Body of pancreas (tissue), 4 donors: ENCODE measurements around the gene NCAM1. TPM values are rescaled to one million over a fixed set of nuclear protein-coding genes. Genes with fewer than 3 reads are reported as not detected.

Experiments used
- ATAC-seq: fragments of 150-250 bp; one replicate; pipeline ENCODE4 v1.9.1; 2016
- DNase-seq, 4 donors: peaks; one replicate each; pipeline ENCODE4 v3.0.0-alpha.2; 2019
- H3K27ac ChIP-seq, 4 donors: fragments of 200-600 bp; sonication (generic); 1 replicate in 3 of 4; 2 replicates in 1 of 4; pipeline versions ENCODE4 v1.5.1 to v1.6.1; 2016 to 2019; ENCODE audit warnings: mild to moderate bottlenecking in 1 of 4, mixed read lengths in 1 of 4, moderate library complexity in 1 of 4
- H3K27me3 ChIP-seq, 2 donors: fragments of 200-600 bp; sonication (generic); one replicate each; pipeline ENCODE4 v1.6.0; 2016; ENCODE audit warnings: mild to moderate bottlenecking in 1 of 2
- H3K36me3 ChIP-seq, 2 donors: fragments of 200-600 bp; sonication (generic); replicated peaks in 1 of 2; 2 replicates each; pipeline ENCODE4 v1.5.1; 2016; ENCODE audit warnings: low read depth in 2 of 2; ENCODE audit not compliant: insufficient read depth in 1 of 2
- H3K4me1 ChIP-seq: fragments of 200-600 bp; sonication (generic); one replicate; pipeline ENCODE4 v1.6.0; 2016
- H3K4me3 ChIP-seq, 2 donors: fragments of 200-600 bp; sonication (generic); 1 replicate in 1 of 2; 2 replicates in 1 of 2; pipeline ENCODE4 v1.5.1; 2016 to 2019
- H3K9me3 ChIP-seq, 3 donors: fragments of 200-600 bp; sonication (generic); 1 replicate in 2 of 3; 2 replicates in 1 of 3; pipeline ENCODE4 v1.5.1; 2016
- CTCF ChIP-seq, 7 experiments: fragments of 450-650 bp in 4 of 7; fragments of 200-600 bp in 3 of 7; sonication (generic) in 3 of 7; IDR thresholded peaks; one replicate each; pipeline ENCODE4 v1.5.1; 2016 to 2019; ENCODE audit warnings: antibody characterized with exemption in 7 of 7
- POLR2A ChIP-seq, 3 donors: fragments of 450-650 bp; IDR thresholded peaks; one replicate each; pipeline ENCODE4 v1.6.1; 2016; ENCODE audit warnings: antibody characterized with exemption in 3 of 3, mild to moderate bottlenecking in 2 of 3
- WGBS, 2 donors: methylation state at CpG; one replicate each; pipeline ENCODE4 v1.1.5; 2017; 5-methylcytosine and 5-hydroxymethylcytosine counted together
- intact Hi-C: fragments of 100-400 bp; cut with DNase I; formaldehyde crosslinking; loops from one replicate; pipeline ENCODE4 v1.15.1; 2023
- small RNA-seq: library from RNA; depleted of rRNA; stranded (forward); fragments of <200 nt; gene quantifications from one replicate; pipeline ENCODE3, GENCODE V24; 2016
- total RNA-seq, 2 donors: library from RNA; depleted of rRNA; stranded (reverse); fragments of >200 nt; gene quantifications; one replicate each; pipeline ENCODE4 v1.1.0, GENCODE V29; 2016

Gene NCAM1
- total RNA-seq, 2 donors from 2014 or later = 10.1 to 26.0 TPM

GRCh38 chr11:113317339-113317738, 356.1 kb downstream of the NCAM1 start:
- TF ChIP-seq CTCF (IDR thresholded peaks at IDR 0.05) (no peak), POLR2A (IDR thresholded peaks at IDR 0.05) (no peak)
- H3K4me1 ChIP-seq = peaks cover 13% of the 10 kb centered on the region
- no peaks in the 10 kb centered on the region for H3K9me3 ChIP-seq
- DNase-seq (no peak), ATAC-seq (no peak)
- H3K27ac ChIP-seq = no peak overlapping the region
- 90 to 97% methylated on average over 2 of the region's 2 CpGs for WGBS, 2 donors
- H3K27me3 ChIP-seq = no peaks in the 10 kb centered on the region
- no peak overlapping the region for H3K4me3 ChIP-seq
- intact Hi-C loops = no loop called here
- H3K36me3 ChIP-seq = no peaks in the 10 kb centered on the region

- Histone ChIP-seq H3K4me3 (no peak overlapping the region), H3K4me1 (peaks cover 9% of the 10 kb centered on the region), H3K27me3 (no peaks in the 10 kb centered on the region), H3K9me3 (no peaks in the 10 kb centered on the region), H3K36me3 (peaks cover 0 to 3% of the 10 kb centered on the region in 2 donors), H3K27ac (no peak overlapping the region)
- intact Hi-C loops = no loop called here
- ATAC-seq (no peak), DNase-seq (no peak)
- WGBS, 2 donors = 88 to 93% methylated on average over 4 of the region's 4 CpGs
- TF ChIP-seq POLR2A (IDR thresholded peaks at IDR 0.05) = no peak
- TF ChIP-seq CTCF (IDR thresholded peaks at IDR 0.05) = no peak
Observed at GRCh38 chr11:113319085-113319484, 357.9 kb downstream of the NCAM1 start.

GRCh38 chr11:113322158-113322557, 360.9 kb downstream of the NCAM1 start:
- intact Hi-C loops = no loop called here
- ATAC-seq (no peak), DNase-seq (no peak)
- Histone ChIP-seq H3K9me3 (no peaks in the 10 kb centered on the region), H3K36me3 (peaks cover 0 to 8% of the 10 kb centered on the region in 2 donors), H3K4me3 (no peak overlapping the region), H3K4me1 (no peaks in the 10 kb centered on the region), H3K27me3 (no peaks in the 10 kb centered on the region), H3K27ac (no peak overlapping the region)
- 47 to 65% methylated on average over 4 of the region's 4 CpGs for WGBS, 2 donors
- TF ChIP-seq POLR2A (IDR thresholded peaks at IDR 0.05) = no peak
- TF ChIP-seq CTCF (IDR thresholded peaks at IDR 0.05) = no peak

GRCh38 chr11:113324250-113324649, 363.0 kb downstream of the NCAM1 start:
- DNase-seq (no peak), ATAC-seq (no peak)
- intact Hi-C loops = no loop called here
- Histone ChIP-seq H3K9me3 (no peaks in the 10 kb centered on the region), H3K4me3 (no peak overlapping the region), H3K27ac (no peak overlapping the region), H3K36me3 (peaks cover 0 to 10% of the 10 kb centered on the region in 2 donors), H3K27me3 (no peaks in the 10 kb centered on the region), H3K4me1 (no peaks in the 10 kb centered on the region)
- WGBS, 2 donors = 87 to 94% methylated on average over 5 of the region's 5 CpGs
- no peak for TF ChIP-seq CTCF (IDR thresholded peaks at IDR 0.05)
- no peak for TF ChIP-seq POLR2A (IDR thresholded peaks at IDR 0.05)

Small RNAs within 50 kb of the gene (small RNA-seq; reads per million reads assigned to genes)
- not detected for gene RNU7-187P
